GM13977 (cell line): ENCODE data around the gene BAG3.
"Not testable (repeated sequence)": the region's sequence is repeated elsewhere in the genome, so short reads cannot be mapped to it uniquely, and the experiment has no call there.

ENCODE experiments used
- DNase-seq: peaks from one replicate; pipeline ENCODE4 v3.0.0; 2012; ENCODE audit warnings: low spot score
- CTCF ChIP-seq: IDR thresholded peaks from 2 replicates; pipeline ENCODE4 v1.5.1; 2012; ENCODE audit warnings: mild to moderate bottlenecking, control low read depth; ENCODE audit not compliant: insufficient read depth; ENCODE audit errors: extremely low read depth, missing control alignments
- in situ Hi-C: fragments of 300-500 bp; cut with MboI; formaldehyde crosslinking; loops from one replicate; pipeline ENCODE4 v1.12.0; 2022; ENCODE audit warnings: low sequenced_read_pairs, low pct_unique_long_range_greater_than_20kb, mixed read lengths, inconsistent platforms; ENCODE audit not compliant: unreplicated experiment

BAG3 gene

GRCh38 chr10:119613741-119614140 lies 37.4 kb upstream of the BAG3 start:
- in situ Hi-C loops: no loop called here
- TF ChIP-seq CTCF: no peak
- no peak for DNase-seq

GRCh38 chr10:119614686-119615085 lies 36.5 kb upstream of the BAG3 start:
- TF ChIP-seq CTCF: no peak
- no peak for DNase-seq
- in situ Hi-C loops: no loop called here

- no peak for TF ChIP-seq CTCF
- no peak for DNase-seq
- in situ Hi-C loops: no loop called here
These were observed 34.2 kb upstream of the BAG3 start for GRCh38 chr10:119616882-119617570.

GRCh38 chr10:119619215-119619614 lies 32.0 kb upstream of the BAG3 start:
- TF ChIP-seq CTCF: no peak
- DNase-seq: no peak
- in situ Hi-C loops: no loop called here

DNA sequence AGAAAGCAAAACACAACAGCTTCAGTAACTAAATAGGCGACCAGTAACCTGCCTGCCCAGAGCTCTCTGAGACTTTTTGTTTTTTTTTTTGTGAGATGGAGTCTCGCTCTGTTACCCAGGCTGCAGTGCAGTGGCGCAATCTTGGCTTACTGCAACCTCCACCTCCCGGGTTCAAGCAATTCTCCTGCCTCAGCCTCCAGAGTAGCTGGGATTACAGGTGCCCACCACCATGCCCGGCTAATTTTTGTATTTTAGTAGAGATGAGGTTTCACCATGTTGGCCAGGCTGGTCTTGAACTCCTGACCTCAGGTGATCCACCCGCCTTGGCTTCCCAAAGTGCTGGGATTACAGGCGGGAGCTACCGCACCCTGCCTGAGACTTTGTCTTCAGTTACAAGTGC lies 31.4 kb upstream of the BAG3 start:
- in situ Hi-C loops: not testable (repeated sequence)

DNA sequence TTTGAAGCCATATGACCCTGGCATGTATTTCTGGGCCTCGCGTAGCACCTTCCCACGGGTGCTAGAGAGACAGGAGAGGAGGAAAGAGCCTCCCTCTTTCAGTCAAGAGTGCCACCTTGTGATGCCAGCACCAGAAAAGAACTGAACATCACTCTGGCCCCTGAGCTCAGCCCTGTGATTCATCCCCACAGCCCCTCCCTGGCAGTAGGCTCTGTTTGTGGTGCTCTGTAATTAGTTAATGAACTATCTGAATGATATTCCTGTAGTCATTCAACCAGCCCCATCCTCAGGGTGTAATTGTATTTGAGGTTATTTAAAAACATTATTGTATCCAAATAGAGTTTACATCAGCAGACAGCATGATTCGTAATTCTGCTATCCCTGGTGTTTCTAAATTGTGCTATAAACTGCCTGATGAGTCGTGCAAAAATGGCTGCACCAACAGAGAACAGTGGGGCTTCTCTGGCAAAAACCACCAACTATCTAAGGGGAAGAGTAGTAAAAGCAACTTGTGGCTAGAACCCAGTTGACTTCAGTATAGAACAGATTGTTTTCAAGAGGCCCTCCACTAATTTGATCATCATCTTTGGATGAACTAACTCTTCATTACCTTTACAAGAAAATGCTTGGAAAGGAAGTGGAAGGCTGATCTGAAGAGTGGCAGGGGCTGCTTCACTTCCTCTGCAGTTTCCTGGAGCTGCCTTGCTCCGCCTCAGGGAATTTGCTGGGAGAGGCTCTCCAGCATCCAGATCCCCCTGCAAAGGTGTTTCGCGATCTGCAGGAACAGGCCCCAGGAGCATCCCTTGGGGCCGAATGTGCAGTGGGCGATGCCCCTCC lies 30.7 kb upstream of the BAG3 start:
- DNase-seq: no peak
- in situ Hi-C loops: no loop called here
- no peak for TF ChIP-seq CTCF

More for the DNA sequence above, 31.4 kb upstream of the BAG3 start:
- DNase-seq: not testable (repeated sequence)

DNA sequence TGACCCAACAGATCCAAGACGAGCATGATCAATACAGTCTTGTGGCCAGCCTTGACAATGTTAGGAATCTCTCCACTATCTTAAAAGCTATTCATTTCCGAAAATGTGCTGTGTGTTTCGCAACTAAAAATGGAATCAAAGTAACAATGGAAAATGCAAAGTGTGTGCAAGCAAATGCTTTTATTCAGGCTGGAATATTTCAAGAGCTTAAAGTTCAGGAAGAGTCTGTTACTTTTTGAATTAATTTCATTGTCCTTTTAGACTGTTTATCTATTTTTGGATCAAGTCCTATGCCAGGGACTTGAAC lies 30.1 kb upstream of the BAG3 start:
- in situ Hi-C loops: no loop called here
- no peak for DNase-seq
- no peak for TF ChIP-seq CTCF
